HG02870 (cell line): ENCODE results near the gene CBX8.
A peak's percentile ranks its signal among the peaks of the same experiment; 100 is the strongest.

Experiments used
- ATAC-seq: cut with Tn5 transposase; IDR thresholded peaks from one replicate; pipeline ENCODE4 v1.9.1; 2021; ENCODE audit warnings: mild to moderate bottlenecking, moderate library complexity; ENCODE audit not compliant: unreplicated experiment

Gene CBX8

DNA sequence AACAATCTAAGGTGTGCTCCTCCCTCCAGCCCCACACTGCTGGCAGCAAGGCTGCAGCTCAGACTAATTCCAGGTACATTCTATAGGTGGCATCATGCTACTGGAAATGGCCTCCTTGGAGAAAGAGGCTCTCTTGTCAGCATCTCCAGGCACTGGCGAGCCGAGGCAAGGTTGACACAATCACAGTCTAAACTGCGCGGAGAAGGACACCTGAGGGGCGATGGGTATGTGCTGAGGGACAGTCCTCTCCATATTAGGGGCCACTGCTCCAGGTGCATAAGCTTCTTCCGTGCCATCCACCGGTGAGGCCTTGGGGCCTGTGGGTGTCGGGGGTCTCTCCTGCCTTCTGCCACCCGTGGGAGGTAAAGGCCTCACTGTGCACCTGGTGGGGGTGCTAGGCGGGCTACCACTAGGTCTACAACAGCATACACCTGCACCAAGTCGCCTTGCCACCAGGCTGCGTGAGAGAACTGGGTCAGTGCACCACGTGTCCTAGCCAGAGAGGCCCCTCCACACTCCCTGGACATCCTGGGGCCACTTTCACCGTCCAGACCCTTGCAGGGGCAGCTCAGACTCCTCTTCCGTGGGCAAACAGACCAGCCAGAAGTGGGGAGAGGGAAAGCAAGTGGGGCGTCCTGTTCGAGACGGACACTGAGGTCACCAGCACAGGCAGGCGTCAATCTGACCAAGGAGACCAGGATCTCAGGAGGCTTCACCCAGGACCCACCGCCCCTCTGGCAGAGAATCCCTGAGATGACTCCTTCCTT, 12.1 kb upstream of the CBX8 start:
- ATAC-seq = no peak

DNA sequence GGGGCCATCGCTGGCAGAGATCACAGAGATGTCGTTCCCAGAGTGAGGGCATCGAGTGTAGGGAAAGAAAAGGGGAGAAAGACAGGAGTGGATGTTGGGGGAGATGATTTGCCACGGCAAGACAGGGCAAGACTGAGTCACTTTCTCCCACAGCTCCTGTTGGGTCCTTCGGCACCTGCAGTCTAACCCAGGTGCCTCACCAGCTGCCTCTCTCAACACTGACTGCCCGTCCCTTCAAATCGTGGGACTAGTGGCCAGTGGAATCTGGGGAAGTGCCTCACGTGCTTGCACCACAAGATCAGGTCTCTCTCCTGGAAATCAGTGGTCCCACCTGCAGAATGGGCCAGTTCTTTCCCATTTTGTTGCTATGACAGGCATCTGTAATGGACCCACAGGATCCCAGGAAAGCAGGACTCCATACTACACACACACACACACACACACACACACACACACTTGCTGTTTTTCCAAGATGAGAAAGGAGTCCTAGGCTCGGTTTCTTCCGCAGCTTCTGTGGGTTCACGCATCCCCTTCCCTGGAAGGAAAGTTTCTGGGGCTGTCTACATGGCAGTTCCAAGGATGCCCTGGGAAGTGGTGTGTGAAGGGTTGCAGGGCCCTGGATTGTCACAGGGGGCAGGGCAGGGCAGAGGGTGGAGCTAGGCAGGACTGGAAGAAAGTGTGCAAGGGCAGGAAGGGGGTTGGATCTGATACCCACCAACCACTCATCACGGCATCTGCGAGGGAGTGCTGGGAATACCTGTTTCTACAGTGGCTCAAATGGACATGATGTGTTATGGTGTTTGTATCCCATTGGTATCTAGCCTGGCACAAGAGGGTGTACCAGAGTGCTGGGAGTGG, 10.2 kb upstream of the CBX8 start:
- ATAC-seq = no peak

DNA sequence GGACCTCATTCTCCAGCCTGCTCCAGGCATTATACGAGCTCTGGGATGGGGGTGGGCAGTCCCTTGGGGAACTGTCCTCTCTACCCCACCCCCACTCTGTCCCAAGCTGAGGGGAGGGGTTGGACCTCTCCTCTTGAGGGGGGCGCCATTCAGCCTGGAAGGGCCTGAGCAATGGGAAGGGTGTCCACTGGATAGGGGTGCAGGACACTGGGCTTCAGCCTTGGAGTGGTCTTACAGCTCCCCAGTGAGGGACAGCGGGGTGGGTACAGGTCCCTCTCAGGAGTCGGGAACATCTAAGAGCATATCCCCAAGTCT, 9.5 kb upstream of the CBX8 start:
- ATAC-seq = no peak

DNA sequence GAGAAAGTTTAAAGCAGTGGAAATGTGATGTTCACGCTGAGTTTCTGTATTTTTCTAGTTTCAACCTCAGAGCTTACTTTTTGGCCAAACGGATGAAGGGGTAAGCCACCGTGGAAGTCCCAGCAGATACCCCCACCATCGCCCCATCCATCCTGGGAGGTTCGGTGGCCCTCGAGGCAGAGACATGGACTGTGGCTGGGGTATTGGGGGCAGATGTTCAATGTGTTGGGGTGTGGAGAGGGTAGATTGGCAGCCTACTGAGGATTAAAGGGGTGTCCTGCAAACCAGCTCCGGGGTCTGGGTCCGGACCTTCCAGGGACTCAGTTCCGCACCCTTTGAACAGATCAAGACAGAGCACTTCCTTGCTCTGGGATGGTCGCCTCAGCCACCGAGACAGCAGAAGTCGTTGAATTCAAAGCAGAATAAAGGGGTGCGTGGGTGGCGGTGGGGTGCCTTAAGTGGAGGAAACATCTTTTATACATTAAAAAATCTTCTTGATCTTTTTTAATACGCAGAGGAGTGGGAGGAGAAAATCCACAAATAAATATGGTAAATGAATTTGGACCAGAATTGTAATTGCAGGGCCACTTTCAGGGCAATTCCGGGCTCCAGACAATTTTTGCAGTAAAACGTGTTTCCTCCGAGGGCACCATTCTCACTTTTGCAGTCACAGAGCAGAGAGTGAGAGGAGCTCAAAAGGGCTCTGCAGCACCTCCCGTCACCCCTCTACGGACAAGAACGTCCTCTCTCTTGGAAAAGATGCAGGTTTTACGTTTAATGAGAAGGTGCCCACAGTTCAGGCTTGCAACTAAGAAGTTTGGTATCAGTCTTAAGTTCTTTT, 8.2 kb upstream of the CBX8 start:
- ATAC-seq = peak; percentile 6

DNA sequence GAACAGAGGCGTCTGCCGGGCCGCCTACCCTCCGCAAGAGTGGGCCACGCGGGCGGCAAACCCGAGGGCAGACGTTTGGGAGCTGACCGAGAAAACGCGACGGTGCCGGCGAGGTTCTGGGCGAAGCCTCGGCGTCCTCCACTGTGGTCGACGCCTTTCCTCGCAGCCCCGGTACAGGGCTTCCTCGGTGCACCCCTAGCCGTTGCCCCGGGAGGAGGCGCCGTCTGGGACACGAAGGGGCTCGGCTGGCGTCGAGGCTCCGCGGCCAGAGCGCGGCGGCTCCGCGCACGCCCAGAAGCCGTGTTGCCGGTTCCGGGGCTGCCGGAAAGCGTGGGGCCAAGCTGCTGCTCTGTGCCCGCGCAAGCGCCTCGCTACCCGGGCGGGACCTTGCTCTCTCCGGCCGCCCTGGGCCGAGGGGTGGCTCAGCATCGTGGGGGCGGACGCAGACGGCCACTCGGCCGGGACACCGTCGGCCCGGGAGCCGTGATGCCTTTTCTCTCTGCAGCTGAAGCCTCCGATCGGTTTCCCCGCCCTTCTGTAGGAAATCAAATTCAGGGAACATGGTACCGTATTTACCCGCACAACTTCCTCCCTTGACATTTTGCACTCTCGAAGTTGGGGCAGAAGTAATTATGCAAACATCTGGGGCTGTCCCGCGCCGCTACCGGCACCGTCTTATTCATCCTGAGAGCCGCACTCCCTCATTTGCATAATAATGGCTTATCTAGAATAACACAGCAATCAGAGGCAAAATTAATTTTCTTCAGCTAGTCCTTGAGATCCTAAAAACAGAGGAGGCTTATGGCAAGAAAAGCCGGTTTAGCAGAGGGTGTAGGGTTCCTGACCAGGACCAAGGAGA, 7.3 kb upstream of the CBX8 start:
- ATAC-seq = peak; percentile 69

DNA sequence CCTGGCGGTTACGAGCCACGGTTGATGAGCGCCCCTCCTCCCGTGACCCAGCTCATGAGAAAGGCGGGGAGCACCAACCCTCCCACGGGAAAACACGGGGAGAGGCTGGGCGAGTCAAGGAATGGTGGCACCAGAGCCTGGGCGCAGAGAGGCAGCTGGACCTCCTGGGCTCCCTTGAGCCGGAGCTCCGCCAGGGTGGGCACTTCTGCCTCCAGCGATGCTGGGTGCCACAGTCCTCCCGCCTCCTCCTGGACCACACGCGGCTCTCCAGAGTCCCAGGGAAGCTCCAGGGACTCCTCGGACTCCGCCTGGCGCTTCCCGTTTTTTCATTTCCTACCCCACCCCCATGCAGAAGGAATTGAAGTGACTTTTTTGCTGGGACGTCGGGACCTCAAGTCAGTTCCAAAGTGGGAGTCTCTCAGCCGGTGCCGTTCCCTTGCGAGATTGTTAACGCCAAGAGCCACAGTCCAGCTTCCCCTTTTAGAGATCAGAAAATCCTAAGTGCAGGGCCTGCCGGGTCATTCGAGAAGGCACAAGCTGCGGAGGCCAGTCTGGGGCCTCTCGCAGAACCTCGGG, 6.6 kb upstream of the CBX8 start:
- no peak for ATAC-seq

DNA sequence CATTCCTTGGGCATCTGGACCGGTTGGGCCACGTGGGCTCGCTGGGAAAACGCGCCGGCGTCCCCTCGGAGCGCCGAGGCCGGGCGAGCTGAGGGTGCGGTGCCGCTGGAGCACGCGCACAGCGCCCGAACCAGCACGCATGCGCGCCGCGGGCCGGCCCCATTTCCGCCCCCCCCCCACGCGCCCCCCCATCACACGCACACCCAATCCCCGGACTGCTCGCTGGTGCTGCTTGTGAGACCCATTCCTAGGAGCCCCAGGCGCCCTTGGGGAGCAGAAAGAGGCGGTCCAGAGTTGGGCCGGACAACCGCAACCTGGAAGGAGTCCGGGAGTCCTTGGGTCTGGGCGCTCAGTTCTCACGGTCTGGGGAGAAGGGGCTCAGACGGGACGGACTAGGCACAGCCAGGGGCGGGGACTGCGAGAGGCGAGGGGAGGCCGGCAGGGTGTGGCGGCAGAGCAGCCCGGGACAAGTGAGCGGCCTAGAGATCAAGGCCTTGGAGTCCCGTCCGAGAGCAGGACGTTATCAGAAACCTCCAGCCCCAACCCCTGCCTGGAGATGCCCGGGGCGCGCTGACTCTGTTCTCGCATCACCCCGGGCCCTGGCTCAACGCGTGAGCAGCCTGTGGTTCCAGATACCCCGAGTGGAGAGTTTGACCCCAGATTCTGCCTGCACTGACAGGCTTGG, 6.0 kb upstream of the CBX8 start:
- no peak for ATAC-seq

DNA sequence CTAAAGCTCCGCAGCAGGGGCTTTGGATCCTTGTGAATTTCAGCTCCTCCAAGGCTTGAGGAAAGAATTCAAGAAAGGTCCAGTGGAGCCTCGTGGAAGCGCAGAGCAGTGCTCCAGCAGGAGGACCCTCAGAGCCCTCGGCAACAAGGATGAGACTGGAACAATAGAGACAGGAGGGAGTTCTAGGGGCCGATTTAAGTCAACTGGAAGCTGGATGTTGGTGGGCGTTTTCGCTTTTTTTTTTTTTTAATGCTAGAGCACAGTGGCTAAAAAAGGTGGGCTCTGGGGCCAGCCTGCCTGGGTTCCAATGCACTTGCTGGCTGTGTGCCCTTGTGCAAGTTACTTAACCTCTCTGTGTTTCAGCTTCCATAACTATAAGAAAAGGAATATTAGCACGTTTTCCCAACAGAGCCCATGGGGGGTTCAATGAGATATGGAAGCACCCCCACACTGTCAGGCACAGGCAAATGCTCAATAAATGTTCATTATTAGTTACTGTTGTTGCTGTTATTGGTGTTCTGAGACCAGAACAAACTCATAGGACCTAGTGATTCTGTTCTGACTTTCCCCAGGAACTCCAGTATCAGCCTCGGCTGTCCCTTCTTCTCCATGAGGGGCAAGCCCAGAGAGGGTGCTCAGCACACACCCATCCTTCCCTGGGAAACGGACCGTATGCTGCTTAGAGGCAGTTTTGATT, 5.3 kb upstream of the CBX8 start:
- no peak for ATAC-seq

DNA sequence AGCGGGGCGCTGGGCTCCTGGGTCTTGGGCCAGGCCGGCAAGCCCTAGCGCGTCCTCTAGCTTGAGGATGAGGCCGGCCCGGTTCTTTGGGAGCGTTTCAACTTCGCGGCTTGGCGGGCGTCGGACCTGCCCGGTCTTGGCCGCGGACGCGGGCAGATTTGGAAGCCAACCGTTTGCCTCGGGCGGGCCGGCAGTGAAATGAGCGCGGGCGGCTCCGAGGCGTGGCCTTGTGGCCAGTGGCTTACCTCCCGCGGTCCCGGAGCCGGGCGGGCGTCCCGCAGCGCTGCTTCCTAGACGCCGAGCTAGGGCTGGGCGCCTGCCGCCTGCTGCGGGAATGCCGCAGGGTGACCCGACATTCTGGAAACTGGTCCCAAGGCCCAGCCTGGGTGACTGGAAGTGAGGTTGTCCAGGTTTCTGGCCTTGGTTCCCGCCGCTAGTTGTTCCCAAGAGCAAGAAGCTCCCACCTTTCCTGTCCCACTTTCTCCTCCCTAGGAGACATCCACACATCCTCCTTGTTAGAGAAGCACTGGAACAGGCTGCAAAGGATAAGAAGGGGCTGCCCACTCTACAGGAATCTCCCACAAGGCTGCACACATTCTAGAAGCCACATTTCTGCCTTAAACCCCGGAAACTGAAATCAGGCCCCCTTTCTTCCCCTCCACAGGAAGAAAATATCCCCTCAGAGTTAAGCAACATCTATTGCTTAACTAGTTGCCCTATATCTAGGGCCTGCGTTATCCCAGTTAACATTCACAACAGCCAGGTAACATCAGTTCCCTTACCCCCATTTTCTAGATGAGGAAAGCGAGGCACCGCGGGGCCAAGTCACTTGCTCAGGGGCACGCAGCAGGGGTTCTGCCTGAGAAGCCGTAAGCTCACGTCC, 4.5 kb upstream of the CBX8 start:
- ATAC-seq = no peak

DNA sequence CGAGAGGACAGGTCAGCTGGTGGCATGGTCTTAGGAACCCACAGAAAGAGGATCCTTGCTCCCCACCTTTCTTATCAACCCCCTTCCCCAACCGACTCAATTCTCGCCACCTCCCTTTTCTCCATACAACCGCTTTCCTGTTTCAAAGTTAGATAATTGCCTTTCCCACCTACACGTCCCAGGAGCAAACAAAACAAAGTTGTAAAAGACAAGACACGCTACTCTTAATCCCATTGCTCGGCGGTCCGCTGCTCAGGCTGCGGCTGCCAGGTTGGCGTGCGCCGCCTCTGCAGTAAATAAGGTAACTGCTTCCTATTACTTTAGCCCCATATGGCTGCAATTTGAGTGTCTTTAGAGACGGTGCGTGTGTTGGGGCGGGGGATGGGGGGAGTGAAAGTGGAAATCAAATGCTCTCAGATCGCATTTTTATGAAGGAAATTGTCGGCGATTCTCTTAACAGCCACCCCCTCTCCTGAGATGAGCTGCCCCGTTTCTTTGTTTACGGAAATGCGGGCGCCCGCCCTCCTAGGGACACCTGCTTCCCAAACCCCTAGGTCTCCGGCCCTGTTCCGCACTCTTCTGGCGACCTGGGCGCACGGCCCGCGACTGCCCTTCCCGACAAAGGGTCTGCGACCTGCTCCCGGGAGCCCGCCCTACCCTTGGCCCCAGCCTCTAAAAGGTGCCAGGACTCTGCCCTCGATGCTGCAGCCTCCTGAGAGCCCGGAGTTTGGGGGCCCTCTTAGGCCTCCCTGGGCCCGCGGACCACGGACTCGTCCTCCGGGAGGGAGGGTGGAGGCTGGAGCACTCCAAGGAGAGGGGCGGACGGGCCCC, 3.7 kb upstream of the CBX8 start:
- no peak for ATAC-seq

DNA sequence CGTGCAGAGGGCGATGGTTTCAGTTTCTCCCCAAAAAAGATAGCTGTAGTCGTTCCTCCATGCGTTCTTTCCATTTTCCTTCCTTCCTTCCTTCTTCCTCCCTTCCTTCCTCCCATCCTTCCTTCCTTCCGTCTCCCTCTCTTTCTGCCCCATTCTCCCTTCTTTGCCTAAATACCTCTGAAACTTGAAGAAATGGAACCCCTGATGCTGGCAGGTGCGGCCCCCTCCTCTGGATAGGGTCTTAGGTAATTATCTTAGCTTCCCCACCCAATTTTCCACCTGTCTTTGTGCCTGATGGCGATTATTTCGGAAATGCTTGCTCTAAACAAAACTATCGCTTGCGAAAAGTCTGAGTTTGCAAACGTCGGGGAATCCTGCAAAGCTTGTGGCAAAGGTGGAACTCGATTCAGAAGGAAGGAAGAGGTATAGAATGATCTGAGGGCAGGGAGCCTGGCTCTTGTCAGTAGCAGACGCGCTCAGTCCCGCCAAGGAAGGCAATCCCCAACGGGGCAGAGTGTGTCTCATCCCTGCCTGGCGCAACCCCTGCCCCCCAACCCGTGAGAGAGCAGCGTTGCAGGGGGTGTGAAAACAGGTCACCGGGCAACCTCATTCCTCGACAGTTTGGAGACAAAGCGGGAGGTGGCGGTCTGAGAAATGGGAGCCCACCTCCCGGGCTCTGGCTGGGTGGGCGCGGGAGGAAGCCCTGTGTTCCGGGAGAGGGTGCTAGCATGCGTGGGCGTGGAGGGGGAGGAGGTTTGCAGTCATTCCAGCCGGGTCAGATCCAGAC, 2.9 kb upstream of the CBX8 start:
- no peak for ATAC-seq

DNA sequence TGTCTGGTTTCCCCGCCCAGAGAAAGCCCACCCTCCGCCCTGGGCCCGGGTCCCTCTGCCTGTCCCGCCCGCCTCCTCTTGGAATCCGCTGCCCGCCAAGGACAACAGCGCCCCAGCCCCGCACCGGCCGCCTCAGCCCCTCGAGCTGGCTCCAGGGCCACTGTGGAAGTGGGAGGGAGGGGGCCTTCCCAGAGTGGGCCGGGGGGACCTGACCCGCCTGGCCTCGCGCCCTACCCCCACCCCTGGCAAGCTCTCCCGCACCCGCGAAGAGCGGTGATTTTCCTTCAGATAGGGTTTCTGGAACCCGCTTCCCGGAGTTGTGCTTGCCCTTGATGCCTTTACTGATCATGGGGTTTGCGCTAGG, 2.3 kb upstream of the CBX8 start:
- no peak for ATAC-seq

DNA sequence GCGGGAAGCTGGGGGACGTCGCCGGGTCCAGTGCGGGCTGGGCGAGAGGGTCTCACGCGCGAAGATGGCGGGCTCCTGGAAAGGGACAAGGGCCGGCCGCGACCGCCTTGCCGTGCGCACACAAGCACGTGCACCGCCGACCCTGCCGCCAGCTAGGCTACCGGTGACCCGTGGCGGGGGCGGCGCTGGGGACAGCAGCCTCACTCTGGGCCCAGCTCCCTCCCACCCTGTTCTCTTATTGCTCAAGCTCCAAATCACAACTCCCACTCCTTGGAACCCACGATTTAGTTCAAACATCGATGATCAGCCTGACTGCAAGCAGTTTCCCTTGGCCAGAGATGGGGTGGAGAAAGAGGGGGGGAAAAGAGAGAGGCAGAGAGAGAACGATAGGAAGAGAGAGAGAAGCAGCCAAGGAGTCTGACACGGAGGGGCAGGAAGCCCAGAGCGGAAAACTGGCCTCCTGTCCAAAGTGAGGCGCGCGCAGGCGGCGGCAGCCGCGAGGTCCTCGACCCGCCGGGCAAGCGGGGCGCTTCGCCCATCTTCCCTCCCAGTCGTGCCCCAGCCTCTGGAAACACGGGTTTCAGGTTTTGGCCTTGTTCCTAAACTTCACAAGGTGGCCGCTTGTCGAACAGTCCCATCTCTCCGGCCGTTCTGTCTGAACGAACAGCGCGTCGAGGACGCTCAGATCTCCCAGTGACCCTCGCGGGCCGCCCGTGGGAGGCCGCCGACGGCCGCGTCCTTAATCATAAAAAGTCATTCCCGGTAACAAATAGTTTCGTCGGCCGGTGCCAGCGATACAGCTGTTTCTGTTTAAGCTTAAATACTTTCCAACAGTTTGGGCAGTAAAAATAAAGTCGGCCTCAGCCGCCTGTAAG, 1.7 kb upstream of the CBX8 start:
- ATAC-seq = no peak

DNA sequence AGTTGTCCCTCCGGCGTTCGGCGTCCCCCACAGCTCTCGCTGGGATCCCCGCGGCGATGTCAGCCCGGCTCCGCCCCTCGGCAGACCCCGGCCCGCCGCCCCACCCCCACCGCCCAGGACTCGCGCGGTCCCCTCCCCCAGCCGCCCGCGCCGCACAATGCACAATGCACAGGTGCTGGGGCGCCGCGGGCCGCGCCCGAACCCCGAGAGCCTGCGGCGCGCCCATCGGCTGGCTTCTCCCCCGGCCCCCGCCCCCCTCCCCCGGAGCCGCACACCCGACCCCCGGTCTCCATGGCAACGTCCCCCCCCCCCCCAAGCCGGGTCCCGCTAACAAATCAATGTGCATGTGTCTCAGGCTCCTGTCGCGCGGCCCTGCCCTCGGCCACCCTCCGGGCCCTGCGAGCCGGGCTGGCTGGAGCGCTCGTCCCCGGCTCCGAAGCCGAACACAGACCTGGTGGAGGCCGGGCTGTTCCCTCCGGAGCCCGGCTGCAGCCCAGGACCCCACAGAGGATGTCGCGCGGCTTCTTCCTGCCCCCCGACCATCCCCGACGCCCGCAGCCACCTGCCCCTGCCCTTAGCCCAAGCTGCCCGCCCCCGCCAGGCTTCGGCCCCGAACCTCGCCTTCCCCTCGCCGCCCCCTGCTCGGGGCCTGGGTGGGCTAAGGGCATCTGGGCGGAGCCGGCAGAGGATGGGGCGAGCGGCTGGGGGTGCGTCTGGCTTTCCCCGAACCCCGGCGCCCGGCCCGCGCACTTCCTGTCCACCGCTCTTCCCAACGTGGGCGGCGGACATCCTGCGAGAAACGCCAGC, 818 bp upstream of the CBX8 start:
- ATAC-seq = peak; percentile 3

DNA sequence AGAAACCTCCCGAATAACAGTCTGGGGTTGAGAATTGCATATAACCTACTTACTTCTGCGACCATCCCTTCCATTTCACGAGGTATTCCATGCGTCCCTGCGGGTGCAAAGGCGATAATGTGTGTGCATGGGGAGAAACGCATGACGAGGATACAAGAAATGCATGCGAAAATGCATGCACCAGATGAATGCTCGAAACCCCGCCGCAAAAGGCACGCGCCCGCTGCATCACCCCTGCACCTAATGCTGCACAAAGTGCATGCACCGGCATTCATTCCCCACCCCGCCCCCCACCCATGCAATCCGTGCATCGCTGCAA, 474 bp downstream of the CBX8 start:
- no peak for ATAC-seq
